Tibial nerve (tissue), 4 donors: Measurements from ENCODE around the gene MUSTN1. TPM values are rescaled to one million over a fixed set of nuclear protein-coding genes. Genes with fewer than 3 reads are reported as not detected.

Source experiments
- DNase-seq, 2 donors: peaks; one replicate each; pipeline ENCODE4 v3.0.0-alpha.2; 2019; ENCODE audit warnings: low spot score in 2 of 2
- H3K27ac ChIP-seq, 4 donors: fragments of 200-600 bp; sonication (generic) in 3 of 4; one replicate each; pipeline ENCODE4 v1.5.1; 2017 to 2019; ENCODE audit warnings: mild to moderate bottlenecking in 1 of 4
- H3K27me3 ChIP-seq, 2 donors: fragments of 200-600 bp; sonication (generic) in 1 of 2; one replicate each; pipeline versions ENCODE4 v1.5.1 to v1.6.0; 2017 to 2019
- H3K36me3 ChIP-seq, 3 donors: fragments of 200-600 bp; sonication (generic); one replicate each; pipeline ENCODE4 v1.5.1; 2018 to 2019
- H3K4me1 ChIP-seq, 4 donors: fragments of 200-600 bp; sonication (generic) in 3 of 4; one replicate each; pipeline ENCODE4 v1.5.1; 2017 to 2019
- H3K4me3 ChIP-seq, 4 donors: fragments of 200-600 bp; sonication (generic) in 3 of 4; one replicate each; pipeline ENCODE4 v1.5.1; 2017 to 2019; ENCODE audit warnings: mild to moderate bottlenecking in 1 of 4, moderate library complexity in 1 of 4
- H3K9me3 ChIP-seq, 4 donors: fragments of 200-600 bp; sonication (generic) in 3 of 4; one replicate each; pipeline ENCODE4 v1.5.1; 2017 to 2019
- CTCF ChIP-seq, 5 experiments: fragments of 200-600 bp in 3 of 5; fragments of 450-650 bp in 2 of 5; sonication (generic) in 3 of 5; IDR thresholded peaks; one replicate each; pipeline ENCODE4 v1.5.1; 2016 to 2019; ENCODE audit warnings: antibody characterized with exemption in 5 of 5, mild to moderate bottlenecking in 3 of 5, moderate library complexity in 2 of 5
- EP300 ChIP-seq, 2 donors: sonication (generic); formaldehyde crosslinking; IDR thresholded peaks; one replicate each; pipeline ENCODE4 v1.6.1; 2017; ENCODE audit warnings: antibody characterized with exemption in 2 of 2, mild to moderate bottlenecking in 1 of 2
- POLR2A ChIP-seq, 2 donors: fragments of 450-650 bp; IDR thresholded peaks; one replicate each; pipeline ENCODE4 v1.6.1; 2017; ENCODE audit warnings: antibody characterized with exemption in 2 of 2, mild to moderate bottlenecking in 2 of 2, moderate library complexity in 2 of 2
- WGBS, 2 donors: methylation state at CpG; one replicate each; pipeline ENCODE4 v1.1.5; 2018; 5-methylcytosine and 5-hydroxymethylcytosine counted together
- total RNA-seq, 4 donors: library from RNA; depleted of rRNA; stranded (reverse); fragments of >200 nt; gene quantifications; one replicate each; pipeline ENCODE4 v1.1.0, GENCODE V29; 2016

Gene MUSTN1
- total RNA-seq, 4 donors from 2014 or later, result 38.5 to 77.9 (median 64.9) TPM

GRCh38 chr3:52831500-52832301, 3.1 kb downstream of the MUSTN1 start:
- H3K27me3 ChIP-seq, result no peaks in the 10 kb centered on the region
- H3K4me3 ChIP-seq, result no peak overlapping the region
- 56 to 57% methylated on average over 18 to 21 of the region's 21 CpGs for WGBS, 2 donors
- H3K27ac ChIP-seq, result peak overlapping the region in 2 of 4 donors; percentile 38 to 43
- H3K9me3 ChIP-seq, result no peaks in the 10 kb centered on the region
- DNase-seq, result peak; percentile 34 to 62
- peaks cover 0 to 31% (median 2%) of the 10 kb centered on the region in 4 donors for H3K4me1 ChIP-seq
- peaks cover 0 to 63% (median 0%) of the 10 kb centered on the region in 3 donors for H3K36me3 ChIP-seq
- no peak for TF ChIP-seq CTCF (IDR thresholded peaks at IDR 0.05)
- TF ChIP-seq POLR2A (IDR thresholded peaks at IDR 0.05), result no peak
- peak in 1 of 2 donors; percentile 3 for TF ChIP-seq EP300 (IDR thresholded peaks at IDR 0.05)

GRCh38 chr3:52830535-52831258, 4.1 kb downstream of the MUSTN1 start, which contains the start of gene ITIH4:
Gene ITIH4 (minus strand): TSS chr3:52830672. CDS start chr3:52830642, 30 bp downstream.
- WGBS, 2 donors, result 74 to 81% methylated on average over 16 of the region's 16 CpGs
- no peaks in the 10 kb centered on the region for H3K27me3 ChIP-seq
- DNase-seq, result no peak

GRCh38 chr3:52829906-52830463, 4.8 kb downstream of the MUSTN1 start:
- H3K4me1 ChIP-seq, result peaks cover 0 to 15% (median 2%) of the 10 kb centered on the region in 4 donors
- no peak for DNase-seq
- WGBS, 2 donors, result 84 to 87% methylated on average over 10 of the region's 10 CpGs
- no peak for TF ChIP-seq EP300 (IDR thresholded peaks at IDR 0.05)
- no peak for TF ChIP-seq POLR2A (IDR thresholded peaks at IDR 0.05)
- TF ChIP-seq CTCF (IDR thresholded peaks at IDR 0.05), result no peak
- no peaks in the 10 kb centered on the region for H3K9me3 ChIP-seq
- H3K4me3 ChIP-seq, result no peak overlapping the region
- H3K36me3 ChIP-seq, result peaks cover 0 to 62% (median 0%) of the 10 kb centered on the region in 3 donors
- H3K27me3 ChIP-seq, result no peaks in the 10 kb centered on the region
- H3K27ac ChIP-seq, result no peak overlapping the region

More at GRCh38 chr3:52830535-52831258, 4.1 kb downstream of the MUSTN1 start, which contains the start of gene ITIH4:
- Histone ChIP-seq H3K27ac (peak within 1 kb of the TSS in 2 of 4 donors; percentile 38 to 43), H3K9me3 (no peaks in the 10 kb centered on the region), H3K36me3 (peaks cover 0 to 63% (median 0%) of the 10 kb centered on the region in 3 donors), H3K4me1 (peaks cover 0 to 22% (median 2%) of the 10 kb centered on the region in 4 donors), H3K4me3 (no peak within 1 kb of the TSS)
- TF ChIP-seq EP300 (IDR thresholded peaks at IDR 0.05), result no peak
- no peak for TF ChIP-seq CTCF (IDR thresholded peaks at IDR 0.05)
- no peak for TF ChIP-seq POLR2A (IDR thresholded peaks at IDR 0.05)

GRCh38 chr3:52829482-52829881, 5.3 kb downstream of the MUSTN1 start:
- no peak for DNase-seq
- Histone ChIP-seq H3K4me3 (no peak overlapping the region), H3K9me3 (no peaks in the 10 kb centered on the region), H3K27ac (no peak overlapping the region), H3K36me3 (peaks cover 0 to 62% (median 0%) of the 10 kb centered on the region in 3 donors), H3K27me3 (no peaks in the 10 kb centered on the region), H3K4me1 (peaks cover 0 to 15% (median 2%) of the 10 kb centered on the region in 4 donors)
- WGBS, 2 donors, result 74 to 95% methylated on average over 3 of the region's 3 CpGs
- no peak for TF ChIP-seq EP300 (IDR thresholded peaks at IDR 0.05)
- no peak for TF ChIP-seq POLR2A (IDR thresholded peaks at IDR 0.05)
- no peak for TF ChIP-seq CTCF (IDR thresholded peaks at IDR 0.05)
